GM12872 (cell line): ENCODE data around the gene ADGRD2.

ENCODE experiments used
- TF ChIP-seq, protein P1 (sequence below): IDR thresholded peaks from 3 replicates; pipeline ENCODE4 v1.5.1; 2011; ENCODE audit warnings: low read depth, mild to moderate bottlenecking, low read length, moderate library complexity; ENCODE audit not compliant: insufficient read depth

Gene ADGRD2

DNA sequence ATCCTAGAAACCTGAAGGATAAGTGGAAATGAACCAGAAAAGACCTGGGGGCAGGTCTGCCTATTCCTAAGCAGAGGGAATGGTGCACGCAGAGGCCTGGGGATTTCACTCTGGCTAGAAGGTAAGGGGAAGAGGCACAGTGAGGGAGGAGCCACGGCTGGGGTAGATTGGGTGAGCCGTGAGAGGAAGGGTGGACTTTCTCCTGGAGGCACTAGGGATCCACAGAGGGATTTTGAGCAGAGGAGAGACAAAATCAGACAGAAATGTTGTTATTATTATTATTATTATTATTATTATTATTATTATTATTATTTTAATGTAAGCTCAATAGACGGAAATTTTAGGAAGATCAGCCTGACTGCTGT is 3.0 kb upstream of the ADGRD2 start:
- TF ChIP-seq, protein P1, sequence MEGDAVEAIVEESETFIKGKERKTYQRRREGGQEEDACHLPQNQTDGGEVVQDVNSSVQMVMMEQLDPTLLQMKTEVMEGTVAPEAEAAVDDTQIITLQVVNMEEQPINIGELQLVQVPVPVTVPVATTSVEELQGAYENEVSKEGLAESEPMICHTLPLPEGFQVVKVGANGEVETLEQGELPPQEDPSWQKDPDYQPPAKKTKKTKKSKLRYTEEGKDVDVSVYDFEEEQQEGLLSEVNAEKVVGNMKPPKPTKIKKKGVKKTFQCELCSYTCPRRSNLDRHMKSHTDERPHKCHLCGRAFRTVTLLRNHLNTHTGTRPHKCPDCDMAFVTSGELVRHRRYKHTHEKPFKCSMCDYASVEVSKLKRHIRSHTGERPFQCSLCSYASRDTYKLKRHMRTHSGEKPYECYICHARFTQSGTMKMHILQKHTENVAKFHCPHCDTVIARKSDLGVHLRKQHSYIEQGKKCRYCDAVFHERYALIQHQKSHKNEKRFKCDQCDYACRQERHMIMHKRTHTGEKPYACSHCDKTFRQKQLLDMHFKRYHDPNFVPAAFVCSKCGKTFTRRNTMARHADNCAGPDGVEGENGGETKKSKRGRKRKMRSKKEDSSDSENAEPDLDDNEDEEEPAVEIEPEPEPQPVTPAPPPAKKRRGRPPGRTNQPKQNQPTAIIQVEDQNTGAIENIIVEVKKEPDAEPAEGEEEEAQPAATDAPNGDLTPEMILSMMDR = no peak

DNA sequence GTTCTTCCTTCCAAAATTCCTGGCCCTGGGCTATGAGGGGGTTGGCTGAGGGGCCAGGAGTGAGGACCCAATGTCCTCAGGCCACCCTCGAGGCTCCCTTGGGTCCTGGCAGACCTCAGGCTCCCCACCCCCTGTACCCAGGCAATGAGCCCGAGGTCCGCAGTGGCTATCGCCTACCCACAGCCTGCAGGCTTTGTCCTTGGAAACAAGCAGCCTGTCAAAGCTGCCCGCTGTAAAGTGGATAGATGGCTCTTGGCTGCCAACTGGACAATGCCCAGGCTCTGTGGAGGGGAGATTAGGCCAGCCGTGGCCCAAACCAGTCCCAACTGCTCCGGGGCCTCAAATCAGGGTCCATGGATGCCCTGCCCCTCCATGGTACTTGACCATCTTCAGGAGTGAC is 2.2 kb upstream of the ADGRD2 start:
- TF ChIP-seq, protein P1 = no peak

DNA sequence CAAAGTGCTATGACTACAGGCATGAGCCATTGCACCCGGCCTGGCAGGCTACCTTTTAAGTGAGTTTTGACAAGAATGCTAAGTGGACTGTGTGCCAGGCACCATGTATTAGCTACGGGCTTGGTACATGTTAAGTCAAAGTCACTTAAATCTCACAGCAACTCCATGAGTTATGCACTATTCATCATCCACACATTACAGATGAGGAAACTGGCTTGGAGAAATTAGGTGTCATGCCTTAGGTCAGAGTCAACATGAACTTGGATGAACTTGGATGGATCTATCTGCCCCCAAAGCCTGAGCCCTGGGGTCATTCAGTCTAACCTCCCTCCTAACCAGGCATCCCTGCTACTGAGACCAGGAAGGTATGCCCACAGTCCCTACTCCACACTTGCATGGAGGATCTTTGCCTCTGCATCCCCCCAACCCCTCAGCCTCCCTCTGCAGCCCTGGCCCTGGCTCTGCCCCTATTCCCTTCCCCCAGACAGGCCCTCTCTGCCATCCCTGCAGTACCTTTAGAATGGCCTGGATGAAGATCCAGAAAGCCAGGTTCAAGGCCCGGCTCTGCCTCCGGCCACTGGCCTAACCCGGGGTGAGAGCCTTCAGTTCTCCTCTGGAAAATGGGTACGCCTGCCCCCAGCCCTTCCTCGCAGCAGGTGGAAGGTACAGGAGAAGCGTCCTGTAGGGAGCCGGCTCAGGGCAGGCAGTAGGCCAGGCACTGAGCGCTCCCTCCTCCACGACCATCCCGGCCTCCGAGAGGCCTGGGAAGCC is 685 bp upstream of the ADGRD2 start:
- TF ChIP-seq, protein P1 = no peak

DNA sequence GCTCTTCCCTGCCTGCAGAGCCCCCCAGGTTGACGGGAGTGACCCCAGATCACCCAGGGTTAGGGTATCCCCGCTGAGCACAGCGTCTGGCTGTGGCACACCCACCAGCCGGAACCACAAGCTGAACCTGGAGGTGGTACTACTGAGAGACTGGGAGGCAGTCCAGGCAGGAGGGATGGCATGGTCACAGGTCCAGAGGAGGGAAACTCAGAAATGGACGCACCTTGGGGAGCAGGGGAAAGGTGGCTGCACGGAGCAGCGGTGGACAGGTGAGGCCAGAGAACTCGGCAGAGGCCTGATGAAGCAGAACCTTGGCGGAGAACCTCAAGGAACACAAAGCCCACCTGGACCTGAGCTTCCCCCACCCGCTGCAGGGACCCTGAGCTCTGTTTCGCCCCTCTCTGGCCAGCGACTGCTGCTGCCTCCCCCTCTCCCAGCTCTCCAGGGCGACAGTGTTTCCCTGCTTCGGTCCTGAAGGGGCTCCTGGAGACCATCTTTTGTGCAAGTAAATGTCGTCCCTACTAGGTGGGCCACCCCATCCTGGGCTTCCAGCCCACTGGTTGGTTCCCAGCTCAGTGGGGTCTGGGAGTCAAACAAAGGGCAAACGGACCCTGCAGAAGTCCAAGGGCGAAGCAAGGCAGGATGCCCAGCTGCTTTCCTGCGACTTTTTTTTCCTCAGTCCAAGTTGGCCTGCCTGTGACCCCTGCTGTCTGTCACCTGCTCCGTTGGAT is 845 bp downstream of the ADGRD2 start:
- TF ChIP-seq, protein P1 = no peak

DNA sequence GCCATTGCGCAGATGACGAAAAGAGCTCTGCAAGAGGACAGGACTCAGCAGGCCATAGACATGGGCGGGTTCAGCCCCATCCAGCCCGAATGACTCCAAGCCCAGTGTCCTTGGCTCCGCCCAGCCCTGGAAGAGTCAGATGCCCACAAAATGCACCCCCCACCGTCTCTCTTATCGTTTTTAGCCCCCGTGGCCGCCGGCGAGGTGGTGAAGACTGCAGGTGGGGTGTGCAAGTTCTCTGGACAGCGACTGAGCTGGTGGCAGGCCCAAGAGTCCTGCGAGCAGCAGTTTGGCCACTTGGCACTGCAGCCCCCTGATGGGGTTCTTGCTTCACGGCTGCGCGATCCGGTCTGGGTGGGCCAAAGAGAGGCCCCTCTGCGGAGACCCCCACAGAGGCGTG is 2.1 kb downstream of the ADGRD2 start:
- TF ChIP-seq, protein P1 = no peak

DNA sequence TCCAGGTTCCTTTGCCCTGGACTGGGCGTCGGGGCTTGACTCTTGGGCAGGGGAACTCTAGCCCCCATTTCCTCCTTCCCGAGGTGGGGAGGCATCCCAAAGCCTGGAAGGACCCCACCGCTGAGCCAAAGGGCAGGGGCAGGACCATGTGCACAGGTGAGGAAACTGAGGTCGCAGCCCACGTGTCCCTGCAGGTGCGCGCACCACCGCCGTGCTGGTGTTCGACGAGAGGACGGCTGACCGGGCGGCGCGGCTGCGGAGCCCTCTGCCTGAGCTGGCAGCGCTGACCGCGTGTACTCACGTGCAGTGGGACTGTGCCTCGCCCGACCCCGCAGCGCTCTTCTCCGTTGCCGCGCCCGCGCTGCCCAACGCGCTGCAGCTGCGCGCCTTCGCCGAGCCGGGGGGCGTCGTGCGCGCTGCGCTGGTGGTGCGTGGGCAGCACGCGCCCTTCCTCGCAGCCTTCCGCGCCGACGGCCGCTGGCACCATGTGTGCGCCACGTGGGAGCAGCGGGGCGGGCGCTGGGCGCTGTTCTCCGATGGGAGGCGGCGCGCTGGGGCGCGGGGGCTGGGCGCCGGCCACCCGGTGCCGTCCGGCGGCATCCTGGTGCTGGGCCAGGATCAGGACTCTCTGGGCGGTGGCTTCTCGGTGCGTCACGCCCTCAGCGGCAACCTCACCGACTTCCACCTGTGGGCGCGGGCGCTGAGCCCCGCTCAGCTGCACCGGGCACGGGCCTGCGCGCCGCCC is 2.8 kb downstream of the ADGRD2 start:
- TF ChIP-seq, protein P1 = no peak

DNA sequence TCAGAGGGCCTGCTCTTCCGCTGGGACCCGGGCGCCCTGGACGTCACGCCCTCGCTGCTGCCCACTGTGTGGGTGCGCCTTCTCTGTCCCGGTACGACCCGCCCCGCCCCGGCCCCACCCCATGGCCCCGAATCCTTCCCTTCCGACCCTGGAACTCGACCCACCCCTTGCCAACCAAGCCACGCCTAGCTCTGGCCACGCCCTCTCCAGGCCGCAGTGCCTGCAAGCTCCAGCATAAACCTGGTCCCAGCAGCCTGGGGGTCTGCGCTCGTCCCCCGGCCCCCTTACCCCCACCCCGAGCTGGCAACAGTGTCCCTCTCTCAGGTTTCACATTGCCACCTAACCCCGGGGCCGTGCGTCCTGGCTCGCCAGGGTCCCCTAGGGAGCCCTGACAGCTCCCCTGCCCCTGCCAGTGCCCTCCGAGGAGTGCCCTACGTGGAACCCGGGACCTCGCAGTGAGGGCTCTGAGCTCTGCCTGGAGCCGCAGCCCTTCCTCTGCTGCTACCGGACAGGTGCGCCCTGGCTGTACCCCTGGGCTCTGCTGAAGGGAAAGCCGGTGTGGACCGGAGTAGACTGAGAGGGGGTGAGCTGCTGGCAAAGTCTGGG is 3.4 kb downstream of the ADGRD2 start:
- TF ChIP-seq, protein P1 = no peak
